HG03135 (cell line): ENCODE measurements around the gene RCE1.
A peak's percentile ranks its signal among the peaks of the same experiment; 100 is the strongest.

Experiments
- ATAC-seq: cut with Tn5 transposase; IDR thresholded peaks from one replicate; pipeline ENCODE4 v1.9.1; 2021; ENCODE audit warnings: mild to moderate bottlenecking, moderate library complexity; ENCODE audit not compliant: unreplicated experiment

RCE1 gene

DNA sequence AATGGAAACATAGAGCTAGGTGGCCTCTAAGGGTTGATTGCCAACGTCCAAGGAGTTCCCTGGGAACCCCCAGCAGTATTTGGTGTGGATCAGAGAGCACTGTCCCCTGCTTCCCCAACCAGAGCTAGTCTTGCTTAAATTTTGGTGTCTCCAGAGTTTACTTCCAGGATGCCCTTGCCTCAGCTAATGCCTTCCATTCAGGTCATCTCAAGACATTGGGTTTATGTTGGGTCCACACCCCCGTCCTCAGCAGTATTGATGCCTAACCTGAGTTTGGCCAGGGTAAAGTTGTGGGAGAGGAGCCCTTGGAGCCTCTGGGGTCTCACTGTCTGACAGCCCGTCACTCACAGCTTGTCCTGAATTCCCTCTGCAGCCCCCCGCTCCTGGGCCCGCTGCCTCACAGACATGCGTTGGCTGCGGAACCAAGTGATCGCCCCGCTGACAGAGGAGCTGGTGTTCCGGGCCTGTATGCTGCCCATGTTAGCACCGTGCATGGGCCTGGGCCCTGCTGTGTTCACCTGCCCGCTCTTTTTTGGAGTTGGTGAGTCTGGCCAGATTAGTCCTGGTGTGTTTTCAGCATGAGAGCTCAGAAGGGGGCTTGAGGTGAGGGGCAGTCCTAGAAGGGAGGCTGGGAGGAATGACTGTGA is 1.4 kb downstream of the RCE1 start:
- ATAC-seq = no peak

DNA sequence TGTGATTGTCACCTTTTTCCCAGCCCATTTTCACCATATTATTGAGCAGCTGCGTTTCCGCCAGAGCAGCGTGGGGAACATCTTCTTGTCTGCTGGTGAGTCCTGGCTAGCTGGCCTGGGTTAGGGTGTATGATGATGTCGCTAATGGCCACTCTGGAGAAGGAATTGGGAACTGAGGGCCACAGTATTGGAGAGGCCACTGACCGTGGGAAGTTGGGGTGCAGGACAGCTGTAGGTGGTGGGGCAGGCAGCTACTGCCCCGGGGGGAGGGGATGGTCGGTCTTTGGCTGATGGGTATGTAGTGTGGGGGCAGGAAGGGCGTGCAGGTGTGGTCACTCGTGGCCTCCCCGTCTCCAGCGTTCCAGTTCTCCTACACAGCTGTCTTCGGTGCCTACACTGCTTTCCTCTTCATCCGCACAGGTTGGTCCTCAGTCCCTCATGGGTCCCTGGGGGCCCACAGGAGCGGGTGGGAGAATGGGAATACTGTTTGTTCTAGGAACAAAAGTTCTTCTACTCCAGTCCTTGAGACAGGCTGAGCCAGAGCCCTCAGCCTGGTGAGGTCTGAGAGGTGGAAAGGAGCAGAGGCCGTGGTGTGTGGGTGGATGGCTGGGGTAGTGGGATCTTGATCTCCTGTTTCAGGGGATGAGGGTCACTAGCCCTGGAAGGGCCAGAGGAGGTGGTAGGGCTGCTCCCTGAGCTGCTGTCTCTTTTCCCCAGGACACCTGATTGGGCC is 2.1 kb downstream of the RCE1 start:
- ATAC-seq = no peak

DNA sequence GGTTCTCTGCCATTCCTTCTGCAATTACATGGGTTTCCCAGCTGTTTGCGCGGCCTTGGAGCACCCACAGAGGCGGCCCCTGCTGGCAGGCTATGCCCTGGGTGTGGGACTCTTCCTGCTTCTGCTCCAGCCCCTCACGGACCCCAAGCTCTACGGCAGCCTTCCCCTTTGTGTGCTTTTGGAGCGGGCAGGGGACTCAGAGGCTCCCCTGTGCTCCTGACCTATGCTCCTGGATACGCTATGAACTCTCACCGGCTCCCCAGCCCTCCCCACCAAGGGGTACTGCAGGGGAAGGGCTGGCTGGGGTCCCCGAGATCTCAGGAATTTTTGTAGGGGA is 2.6 kb downstream of the RCE1 start:
- no peak for ATAC-seq

GRCh38 chr11:66846671-66847091 is 3.4 kb downstream of the RCE1 start:
- no peak for ATAC-seq

- ATAC-seq = no peak
Observed at GRCh38 chr11:66847461-66848232, 4.4 kb downstream of the RCE1 start.

- no peak for ATAC-seq
Observed at GRCh38 chr11:66848671-66849500, 5.6 kb downstream of the RCE1 start.

GRCh38 chr11:66849501-66850234 is 6.4 kb downstream of the RCE1 start:
- ATAC-seq = no peak

GRCh38 chr11:66850235-66850587 is 7.0 kb downstream of the RCE1 start:
- ATAC-seq = no peak

DNA sequence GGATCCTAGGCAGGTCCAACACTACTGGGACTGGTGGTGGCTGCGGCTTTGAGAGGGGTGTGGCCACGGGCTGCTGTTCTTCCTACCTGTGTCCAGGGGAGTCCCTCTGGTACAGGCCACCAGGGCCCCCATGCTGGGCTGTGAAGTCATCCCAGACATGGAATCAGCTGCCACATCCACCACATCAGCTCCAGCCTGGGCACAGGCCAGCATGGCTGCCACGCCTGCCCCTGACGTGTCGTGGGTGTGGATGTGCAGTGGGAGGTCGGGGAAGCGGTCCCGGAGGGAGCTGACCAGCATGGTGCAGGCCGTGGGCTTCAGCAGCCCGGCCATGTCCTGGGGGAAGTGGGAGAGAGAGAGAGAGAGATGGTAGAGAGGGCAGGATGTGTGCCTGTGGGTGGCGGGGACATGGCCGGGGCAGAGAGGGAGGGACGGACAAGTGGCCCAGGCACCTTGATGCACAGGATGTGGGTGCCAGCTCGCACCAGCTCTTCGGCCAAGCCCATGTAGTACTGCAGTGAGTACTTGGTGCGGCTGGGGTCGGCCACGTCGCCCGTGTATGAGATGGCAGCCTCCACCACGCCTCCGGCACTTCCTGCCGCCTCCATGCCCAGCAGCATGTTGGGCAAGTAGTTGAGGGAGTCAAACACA is 7.5 kb downstream of the RCE1 start:
- no peak for ATAC-seq

GRCh38 chr11:66851239-66851596 is 8.0 kb downstream of the RCE1 start:
- ATAC-seq = no peak

DNA sequence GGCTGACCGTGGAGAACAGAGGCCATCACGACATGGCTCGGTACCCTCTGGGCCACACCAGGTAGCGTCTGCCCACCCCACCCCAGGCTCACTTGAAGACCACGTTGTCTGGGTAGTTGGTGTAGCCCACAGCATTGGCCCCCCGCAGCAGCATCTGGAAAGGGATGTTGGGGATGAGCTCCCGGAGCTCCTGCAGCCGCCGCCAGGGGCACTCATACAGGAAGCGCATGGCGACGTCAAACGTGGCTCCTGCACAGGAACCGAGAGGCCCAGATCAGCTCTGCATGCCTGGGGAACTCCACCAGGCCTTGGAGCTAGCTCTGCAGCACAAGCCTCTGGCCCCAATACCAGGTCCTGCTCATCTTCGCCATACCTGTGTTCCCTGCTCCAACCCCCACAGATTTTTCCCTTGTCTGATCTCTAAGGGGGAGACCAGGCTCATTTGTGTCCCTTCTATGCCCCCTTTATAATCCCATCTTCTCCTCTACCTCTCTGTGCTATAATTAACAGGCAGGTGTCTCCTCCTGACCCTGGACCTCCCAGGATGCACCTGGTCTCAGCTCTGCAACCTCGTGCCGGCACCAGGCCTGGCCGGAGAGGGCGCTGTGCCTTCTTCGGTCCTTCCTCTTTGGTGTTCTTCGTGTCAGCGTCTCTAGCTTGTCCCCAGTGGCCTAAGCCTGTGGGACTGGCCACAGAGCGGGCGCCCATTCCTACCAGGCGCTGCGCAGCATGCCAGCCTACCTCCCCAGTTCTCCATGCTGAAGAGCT is 8.6 kb downstream of the RCE1 start:
- ATAC-seq = no peak

DNA sequence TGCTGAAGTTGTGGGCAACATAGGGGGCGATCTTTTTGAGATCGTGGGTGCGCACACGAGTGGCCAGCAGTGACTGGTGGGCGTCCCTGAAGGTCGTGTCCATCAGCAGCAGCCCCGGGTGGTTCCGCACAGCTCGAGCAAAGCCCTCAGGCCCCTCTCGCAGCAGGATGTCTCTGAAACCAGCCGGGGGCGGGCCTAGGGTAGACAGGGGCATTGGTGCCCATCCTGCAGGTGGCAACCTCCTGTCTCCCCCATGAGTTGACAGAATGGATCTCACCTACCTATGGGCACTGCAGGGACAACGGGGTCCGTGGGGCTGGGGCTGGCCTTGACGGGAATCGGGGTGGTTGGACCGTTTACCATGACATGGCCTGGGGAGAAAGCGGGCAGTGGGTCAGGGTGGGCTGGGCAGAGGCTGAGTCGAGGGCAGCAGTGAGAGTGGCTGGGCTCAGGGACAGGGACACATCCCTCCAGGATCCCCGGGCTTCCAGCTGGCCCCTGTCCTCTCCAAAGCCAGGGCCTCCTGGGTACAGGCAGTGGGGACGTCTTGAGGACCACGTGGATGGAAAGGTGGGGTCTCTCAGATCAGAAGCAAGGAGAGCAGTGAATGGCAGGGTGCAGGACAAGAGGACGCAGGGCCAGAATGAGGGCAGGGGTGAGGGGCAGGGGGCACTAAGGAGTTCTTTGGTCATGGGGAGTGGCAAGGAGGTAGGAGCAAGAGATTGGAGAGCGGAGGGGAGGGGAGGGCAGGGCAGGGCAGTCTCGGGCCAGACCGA is 9.4 kb downstream of the RCE1 start:
- no peak for ATAC-seq

DNA sequence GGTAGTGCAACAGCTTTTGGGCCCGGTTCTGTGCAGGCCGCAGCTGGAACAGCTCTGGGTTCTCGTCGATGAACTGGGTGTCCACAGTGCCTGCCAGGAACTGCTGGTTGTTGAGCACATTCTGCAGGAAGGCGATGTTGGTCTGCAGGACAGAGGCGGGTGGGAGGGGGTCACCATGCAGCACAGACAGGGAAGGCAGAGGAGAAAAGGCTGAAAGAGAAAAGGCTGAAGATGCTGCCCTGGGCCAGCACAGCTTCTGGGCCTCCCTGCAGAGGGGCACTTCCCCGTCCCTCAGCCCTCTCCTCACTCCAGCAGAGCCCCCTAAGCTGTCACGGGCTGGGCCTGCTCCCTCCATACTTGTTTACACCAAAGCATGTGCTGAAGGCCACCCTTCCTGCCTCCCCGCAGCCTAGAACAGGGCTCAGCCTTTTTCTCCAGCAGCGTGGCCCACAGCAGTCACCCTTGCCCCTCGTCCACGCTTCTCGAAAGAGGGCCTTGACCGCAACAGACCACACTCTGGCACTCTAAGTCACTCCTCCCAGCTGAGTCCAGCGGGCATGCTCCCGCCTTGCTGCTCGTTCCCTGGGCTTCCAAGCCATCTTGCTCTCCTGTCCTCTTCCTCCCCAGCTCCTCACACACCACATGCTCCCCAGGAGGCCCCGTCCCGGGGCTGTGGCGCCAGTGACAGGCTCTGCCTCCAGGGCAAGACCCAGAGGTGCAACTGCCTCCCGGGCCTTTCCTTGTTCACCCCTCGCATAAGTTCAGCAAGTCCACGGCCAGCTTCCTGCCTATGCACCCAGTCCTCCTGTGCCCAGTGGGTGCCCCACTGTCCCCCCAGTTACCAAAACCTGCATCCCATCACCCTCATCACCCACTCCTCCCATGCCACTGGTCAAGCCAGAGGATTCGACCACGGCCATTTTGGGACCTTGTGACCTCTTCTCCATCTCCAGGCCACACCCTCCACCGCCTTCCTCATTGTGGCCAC is 10.3 kb downstream of the RCE1 start:
- ATAC-seq = no peak

GRCh38 chr11:66854231-66854661 is 11.0 kb downstream of the RCE1 start:
- ATAC-seq = no peak

DNA sequence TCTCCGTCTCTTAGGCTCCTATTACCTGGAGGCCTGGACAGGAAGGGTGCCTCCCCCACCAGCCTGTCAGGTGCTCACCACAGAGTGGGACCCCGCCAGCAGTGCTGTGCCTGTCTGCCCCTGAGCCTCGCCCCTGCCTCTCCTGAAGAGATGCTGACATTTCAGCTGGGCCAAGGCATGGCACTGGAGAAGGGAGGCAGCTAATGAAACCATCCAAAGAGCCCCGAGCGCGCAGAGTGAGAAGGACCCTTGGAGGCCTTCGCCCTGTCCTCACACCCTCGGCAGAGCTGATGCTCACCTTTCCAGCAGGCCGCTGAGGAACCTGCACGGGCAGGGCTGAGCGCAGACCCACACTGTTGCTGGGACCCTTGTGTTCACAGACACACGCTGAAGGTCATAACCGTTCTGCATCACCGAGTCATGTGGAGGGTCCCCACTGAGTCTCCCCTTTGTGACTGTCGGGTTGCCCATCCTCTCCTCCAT is 11.5 kb downstream of the RCE1 start:
- no peak for ATAC-seq

GRCh38 chr11:66855574-66856495 is 12.6 kb downstream of the RCE1 start:
- peak; percentile 62 for ATAC-seq
